ENCODE measurements around the gene HOXB5. TPM values are rescaled to one million over a fixed set of nuclear protein-coding genes. Genes with fewer than 3 reads are reported as not detected.

The HOXB5 gene
- total RNA-seq, 1 experiment from 2014 or later = 0.95 TPM

- Histone ChIP-seq H3K4me1 (ENCODE audit: insufficient read depth, low read length) (peaks cover 24% of the 10 kb centered on the region), H3K9me3 (ENCODE audit: low read length) (no peaks in the 10 kb centered on the region), H3K9ac (ENCODE audit: low read length) (no peak overlapping the region), H3K4me2 (ENCODE audit: low read length) (no peak overlapping the region), H3K4me3 (ENCODE audit: low read length) (no peak overlapping the region), H3K27ac (ENCODE audit: low read length) (no peak overlapping the region), H3K9me2 (replicated peaks; ENCODE audit: low read length) (no peaks in the 10 kb centered on the region), H2AFZ (ENCODE audit: low read length) (no peak overlapping the region), H3K36me3 (ENCODE audit: low read depth, low read length) (no peaks in the 10 kb centered on the region), H4K20me1 (ENCODE audit: low read length) (no peaks in the 10 kb centered on the region), H3F3A (ENCODE audit: low read length, unreplicated experiment) (no peaks in the 10 kb centered on the region), H3K27me3 (ENCODE audit: low read length) (peaks cover 60% of the 10 kb centered on the region), H3K79me2 (ENCODE audit: low read length) (no peaks in the 10 kb centered on the region)
- POLR2A ChIA-PET (ENCODE audit: unreplicated experiment) = interaction anchor here (0.5 kb wide), 1 partner anchor 227 kb away, joined by 3 read pairs; no protein-coding TSS in a partner anchor
- no TSS peak for BruUV-seq (replicated peaks)
- no peak for ATAC-seq
- no peak for DNase-seq
- intact Hi-C loops (cut with micrococcal nuclease) = no loop called here
- CTCF ChIA-PET = no interaction called here
- TF ChIP-seq EZH2 (IDR thresholded peaks at IDR 0.05; ENCODE audit: low read length, unreplicated experiment) (no peak), CTCF (conservative IDR thresholded peaks at IDR 0.05; ENCODE audit: low read depth, low read length) (no peak), EZH2phosphoT487 (IDR thresholded peaks at IDR 0.05; ENCODE audit: borderline replicate concordance, low read length) (no peak)
Observed at GRCh38 chr17:48612854-48613691, 19.5 kb upstream of the HOXB5 start.

- ATAC-seq (no peak), DNase-seq (no peak)
- peaks cover 18% of the 10 kb centered on the region for H3K4me1 ChIP-seq (ENCODE audit: insufficient read depth, low read length)
- no peaks in the 10 kb centered on the region for H3F3A ChIP-seq (ENCODE audit: low read length, unreplicated experiment)
- no peak for TF ChIP-seq EZH2 (IDR thresholded peaks at IDR 0.05; ENCODE audit: low read length, unreplicated experiment)
- no peak for TF ChIP-seq EZH2phosphoT487 (IDR thresholded peaks at IDR 0.05; ENCODE audit: borderline replicate concordance, low read length)
- TF ChIP-seq CTCF (conservative IDR thresholded peaks at IDR 0.05; ENCODE audit: low read depth, low read length) = no peak
- no peak overlapping the region for H2AFZ ChIP-seq (ENCODE audit: low read length)
- H3K27me3 ChIP-seq (ENCODE audit: low read length) = peaks cover 53% of the 10 kb centered on the region
- BruUV-seq (replicated peaks) = no TSS peak
- H3K27ac ChIP-seq (ENCODE audit: low read length) = no peak overlapping the region
- intact Hi-C loops (cut with micrococcal nuclease) = no loop called here
- H3K36me3 ChIP-seq (ENCODE audit: low read depth, low read length) = no peaks in the 10 kb centered on the region
- H3K79me2 ChIP-seq (ENCODE audit: low read length) = no peaks in the 10 kb centered on the region
- CTCF ChIA-PET = no interaction called here
- H3K9me2 ChIP-seq (replicated peaks; ENCODE audit: low read length) = no peaks in the 10 kb centered on the region
- no peaks in the 10 kb centered on the region for H4K20me1 ChIP-seq (ENCODE audit: low read length)
- POLR2A ChIA-PET (ENCODE audit: unreplicated experiment) = interaction anchor here (0.5 kb wide), 1 partner anchor 227 kb away, joined by 3 read pairs; no protein-coding TSS in a partner anchor
- H3K4me2 ChIP-seq (ENCODE audit: low read length) = no peak overlapping the region; the same call in 1 of the 2 replicates
- H3K9ac ChIP-seq (ENCODE audit: low read length) = no peak overlapping the region
- H3K9me3 ChIP-seq (ENCODE audit: low read length) = no peaks in the 10 kb centered on the region
- H3K4me3 ChIP-seq (ENCODE audit: low read length) = no peak overlapping the region
Observed at GRCh38 chr17:48612456-48612853, 18.9 kb upstream of the HOXB5 start.

All from PC-3 (cell line).